ES-I3 (cell line): ENCODE measurements around the gene CLRN3.

ENCODE experiments used
- H3K36me3 ChIP-seq: 2 replicates; pipeline ENCODE4 v1.6.1; 2013; ENCODE audit warnings: mild to moderate bottlenecking, low read length, control low read depth, moderate library complexity; ENCODE audit not compliant: insufficient read depth
- H3K4me1 ChIP-seq: 2 replicates; pipeline ENCODE4 v1.6.1; 2013; ENCODE audit warnings: mild to moderate bottlenecking, control low read depth, low read length; ENCODE audit not compliant: insufficient read depth
- H3K9ac ChIP-seq: 2 replicates; pipeline ENCODE4 v1.6.1; 2013; ENCODE audit warnings: low read depth, mild to moderate bottlenecking, low read length, moderate library complexity
- H3K9me3 ChIP-seq: 2 replicates; pipeline ENCODE4 v1.6.1; 2013; ENCODE audit warnings: mild to moderate bottlenecking, low read length, moderate library complexity; ENCODE audit not compliant: control insufficient read depth, insufficient read depth

Gene CLRN3

DNA sequence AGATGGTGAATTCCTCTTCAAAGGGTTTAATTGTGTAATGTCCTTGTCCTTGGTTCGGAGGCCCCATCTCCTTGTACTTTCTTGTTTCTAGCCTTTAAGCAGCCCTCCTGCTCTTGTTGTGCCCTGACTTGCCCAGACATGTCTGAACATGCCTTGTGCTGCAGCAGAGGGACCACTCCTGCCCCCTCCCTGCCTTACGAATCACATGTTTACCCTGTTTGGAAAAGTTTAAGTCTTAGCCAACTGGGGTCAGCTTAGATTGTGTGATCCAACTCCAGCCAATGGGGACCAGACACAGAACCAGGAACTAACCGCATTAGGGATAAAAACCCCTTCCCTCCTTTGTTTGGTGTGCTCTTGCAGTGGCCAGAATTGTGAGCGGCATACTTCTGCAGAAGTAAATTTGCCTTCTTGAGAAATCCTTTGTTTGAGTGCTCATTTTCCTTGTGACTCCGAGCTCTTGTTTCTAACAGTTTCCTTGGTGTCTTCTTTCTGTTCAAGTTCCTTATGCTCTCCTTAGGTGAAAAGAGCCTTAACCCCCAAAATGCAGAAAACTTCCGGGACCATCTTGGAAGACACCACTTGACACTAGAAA lies 29.4 kb downstream of the CLRN3 start:
- Histone ChIP-seq H3K9ac (no peak overlapping the region), H3K9me3 (peaks cover 31% of the 10 kb centered on the region), H3K36me3 (no peaks in the 10 kb centered on the region; the same call in 1 of the 2 replicates), H3K4me1 (no peaks in the 10 kb centered on the region)

DNA sequence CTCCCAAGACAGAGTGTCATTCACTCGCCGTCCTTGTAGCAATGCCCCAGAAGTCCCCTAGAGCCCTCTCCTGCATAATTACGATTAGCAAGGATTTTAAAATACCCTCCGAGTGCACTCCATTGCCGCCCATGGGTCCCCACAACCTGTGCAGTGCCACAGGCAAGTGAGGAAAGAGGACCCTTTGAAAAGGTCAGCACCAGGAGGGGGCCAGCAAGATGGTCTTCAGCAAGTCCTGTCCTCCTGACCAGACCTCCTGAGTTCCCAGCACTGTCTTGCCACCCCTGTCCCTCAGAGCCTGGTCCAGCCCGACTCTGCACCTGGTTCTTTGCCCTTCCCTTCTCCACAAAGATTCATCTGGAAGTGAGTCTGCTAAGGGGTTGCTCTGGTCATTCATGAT lies 32.1 kb downstream of the CLRN3 start:
- no peaks in the 10 kb centered on the region for H3K4me1 ChIP-seq
- no peak overlapping the region for H3K9ac ChIP-seq
- H3K36me3 ChIP-seq = no peaks in the 10 kb centered on the region; the same call in 1 of the 2 replicates
- H3K9me3 ChIP-seq = peaks cover 31% of the 10 kb centered on the region

- Histone ChIP-seq H3K9me3 (no peaks in the 10 kb centered on the region), H3K4me1 (no peaks in the 10 kb centered on the region), H3K9ac (no peak overlapping the region), H3K36me3 (no peaks in the 10 kb centered on the region)
Measured at GRCh38 chr10:127855976-127856375, 36.8 kb downstream of the CLRN3 start.

DNA sequence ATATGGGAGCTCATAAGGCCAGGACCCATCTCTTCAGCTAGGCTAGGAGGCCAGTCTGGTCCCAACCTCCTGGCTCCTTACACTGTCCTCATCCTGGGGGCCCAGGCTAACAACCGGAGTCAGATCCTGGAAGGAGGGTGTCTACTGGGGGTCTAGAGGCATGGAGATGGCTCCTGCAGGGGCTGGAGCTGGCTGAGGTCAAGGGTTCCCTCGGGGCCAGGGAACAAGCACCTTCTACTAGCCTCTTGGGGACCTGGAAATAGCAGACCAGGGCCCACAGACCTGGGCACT lies 37.2 kb downstream of the CLRN3 start:
- H3K4me1 ChIP-seq = no peaks in the 10 kb centered on the region
- no peaks in the 10 kb centered on the region for H3K36me3 ChIP-seq
- H3K9ac ChIP-seq = no peak overlapping the region
- no peaks in the 10 kb centered on the region for H3K9me3 ChIP-seq

GRCh38 chr10:127854769-127855590 lies 37.8 kb downstream of the CLRN3 start:
- no peaks in the 10 kb centered on the region for H3K4me1 ChIP-seq
- no peaks in the 10 kb centered on the region for H3K36me3 ChIP-seq
- H3K9me3 ChIP-seq = no peaks in the 10 kb centered on the region
- H3K9ac ChIP-seq = no peak overlapping the region

GRCh38 chr10:127853868-127854768 lies 38.6 kb downstream of the CLRN3 start:
- H3K9ac ChIP-seq = no peak overlapping the region
- no peaks in the 10 kb centered on the region for H3K36me3 ChIP-seq

DNA sequence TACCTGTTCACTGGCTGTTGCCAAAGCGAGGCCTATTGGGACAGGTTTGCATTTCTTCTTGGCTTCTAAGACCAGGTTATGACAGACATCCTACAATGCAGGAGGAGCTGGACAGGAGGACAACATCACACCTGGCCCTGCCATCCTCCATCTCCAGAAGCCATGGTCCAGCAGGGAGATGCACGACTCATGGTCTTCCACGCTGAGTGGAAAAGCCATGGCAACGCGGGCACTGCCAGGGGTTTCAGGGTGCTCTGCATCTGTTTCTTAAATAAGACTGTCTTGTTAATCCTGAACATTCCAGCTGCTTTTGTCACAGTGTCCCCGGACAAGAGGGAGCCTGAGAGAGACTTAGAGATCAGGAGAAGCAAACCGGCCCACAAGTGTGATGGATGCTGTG lies 40.3 kb downstream of the CLRN3 start:
- H3K36me3 ChIP-seq = no peaks in the 10 kb centered on the region
- H3K9me3 ChIP-seq = no peaks in the 10 kb centered on the region
- no peaks in the 10 kb centered on the region for H3K4me1 ChIP-seq
- H3K9ac ChIP-seq = no peak overlapping the region

More at GRCh38 chr10:127853868-127854768, 38.6 kb downstream of the CLRN3 start:
- H3K4me1 ChIP-seq = no peaks in the 10 kb centered on the region
- no peaks in the 10 kb centered on the region for H3K9me3 ChIP-seq

GRCh38 chr10:127851661-127852194 lies 41.0 kb downstream of the CLRN3 start:
- Histone ChIP-seq H3K9ac (no peak overlapping the region), H3K9me3 (no peaks in the 10 kb centered on the region), H3K4me1 (no peaks in the 10 kb centered on the region), H3K36me3 (no peaks in the 10 kb centered on the region)

GRCh38 chr10:127850944-127851343 lies 41.8 kb downstream of the CLRN3 start:
- Histone ChIP-seq H3K9ac (no peak overlapping the region), H3K9me3 (no peaks in the 10 kb centered on the region)

GRCh38 chr10:127849921-127850320 lies 42.8 kb downstream of the CLRN3 start:
- Histone ChIP-seq H3K36me3 (no peaks in the 10 kb centered on the region), H3K9me3 (no peaks in the 10 kb centered on the region), H3K9ac (no peak overlapping the region), H3K4me1 (no peaks in the 10 kb centered on the region)

More at GRCh38 chr10:127850944-127851343, 41.8 kb downstream of the CLRN3 start:
- no peaks in the 10 kb centered on the region for H3K4me1 ChIP-seq
- H3K36me3 ChIP-seq = no peaks in the 10 kb centered on the region

- Histone ChIP-seq H3K9me3 (no peaks in the 10 kb centered on the region), H3K4me1 (no peaks in the 10 kb centered on the region)
Measured at GRCh38 chr10:127849224-127849623, 43.5 kb downstream of the CLRN3 start.

DNA sequence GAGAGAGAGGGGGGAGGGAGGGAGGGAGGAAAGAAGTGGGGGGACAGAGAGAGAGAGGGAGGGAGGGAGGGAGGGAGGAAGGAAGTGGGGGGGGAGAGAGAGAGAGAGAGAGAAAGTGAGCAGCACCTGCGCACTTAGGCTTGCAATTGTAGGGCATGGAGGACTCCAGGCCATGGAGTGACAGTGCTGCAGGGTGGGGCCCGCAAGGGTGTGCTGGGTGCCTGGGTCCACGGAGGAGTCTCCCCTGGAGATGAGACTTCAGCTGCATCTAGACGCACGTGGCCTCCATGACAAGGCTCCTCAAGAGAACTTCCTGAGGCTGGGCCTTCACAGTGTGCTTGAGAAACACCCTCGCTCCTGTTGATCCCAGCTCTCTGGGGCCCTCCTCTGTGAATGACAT lies 44.5 kb downstream of the CLRN3 start:
- Histone ChIP-seq H3K9ac (no peak overlapping the region), H3K9me3 (no peaks in the 10 kb centered on the region), H3K4me1 (no peaks in the 10 kb centered on the region), H3K36me3 (no peaks in the 10 kb centered on the region)

More at GRCh38 chr10:127849224-127849623, 43.5 kb downstream of the CLRN3 start:
- Histone ChIP-seq H3K36me3 (no peaks in the 10 kb centered on the region), H3K9ac (no peak overlapping the region)

DNA sequence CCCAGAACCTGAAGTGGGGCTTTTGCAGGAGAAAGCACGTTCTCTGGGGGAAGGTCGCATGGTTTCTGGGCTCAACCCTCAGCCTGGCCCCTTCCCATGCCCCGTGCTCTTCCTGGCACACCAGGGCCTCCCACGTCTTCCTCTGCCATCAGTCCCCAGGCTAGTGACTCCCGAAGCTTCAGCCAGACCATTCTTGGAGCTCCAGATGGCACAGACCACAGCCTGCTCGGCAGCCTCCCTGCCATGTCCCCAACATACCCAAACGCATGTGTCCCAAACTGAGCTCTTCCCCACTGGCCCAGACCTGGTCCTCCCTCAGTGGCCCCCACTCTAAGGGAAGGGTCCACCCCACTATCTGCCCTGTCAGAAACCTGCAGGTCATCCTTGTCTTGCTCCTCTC lies 47.0 kb downstream of the CLRN3 start:
- H3K9ac ChIP-seq = no peak overlapping the region
- no peaks in the 10 kb centered on the region for H3K36me3 ChIP-seq

DNA sequence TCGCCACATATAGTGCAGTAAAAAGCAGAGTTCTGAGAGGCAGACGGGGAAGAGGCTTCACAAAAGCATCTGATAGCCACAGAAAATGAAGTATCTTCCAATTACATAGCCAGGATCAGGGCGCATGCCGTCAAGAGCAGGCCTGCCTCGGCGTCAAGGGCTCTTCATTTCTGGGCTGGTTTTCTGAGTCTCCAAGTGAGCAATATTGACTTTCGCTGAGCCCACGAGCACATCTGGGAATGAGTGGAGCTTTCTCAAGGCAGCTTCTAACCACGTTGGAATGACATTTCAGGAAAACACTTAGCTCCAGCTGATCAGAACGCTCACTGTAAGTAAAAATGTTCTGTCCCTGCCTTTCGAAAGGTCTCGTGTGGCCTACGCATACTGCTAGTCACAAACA lies 51.9 kb downstream of the CLRN3 start:
- Histone ChIP-seq H3K4me1 (no peaks in the 10 kb centered on the region), H3K9me3 (no peaks in the 10 kb centered on the region), H3K9ac (no peak overlapping the region), H3K36me3 (no peaks in the 10 kb centered on the region)

More for the DNA sequence above, 47.0 kb downstream of the CLRN3 start:
- Histone ChIP-seq H3K9me3 (no peaks in the 10 kb centered on the region), H3K4me1 (no peaks in the 10 kb centered on the region)
